HUES6 (cell line): ENCODE measurements around the gene PLA2G12A.

ENCODE experiments used
- H3K27ac ChIP-seq: 2 replicates; pipeline ENCODE4 v1.7.0; 2013; ENCODE audit warnings: low read depth, mild to moderate bottlenecking, low read length, inconsistent platforms
- H3K27me3 ChIP-seq: 2 replicates; pipeline ENCODE4 v1.6.1; 2013; ENCODE audit warnings: low read length; ENCODE audit not compliant: control insufficient read depth, insufficient read depth
- H3K36me3 ChIP-seq: 2 replicates; pipeline ENCODE4 v1.6.1; 2013; ENCODE audit warnings: low read length; ENCODE audit not compliant: control insufficient read depth, insufficient read depth
- H3K4me1 ChIP-seq: 2 replicates; pipeline ENCODE4 v1.6.1; 2013; ENCODE audit warnings: low read length; ENCODE audit not compliant: control insufficient read depth, insufficient read depth
- H3K4me3 ChIP-seq: 2 replicates; pipeline ENCODE4 v1.5.1; 2013; ENCODE audit warnings: low read depth, low read length
- H3K9ac ChIP-seq: one replicate; pipeline ENCODE4 v1.6.1; 2013; ENCODE audit warnings: mild to moderate bottlenecking, low read length
- H3K9me3 ChIP-seq: 2 replicates; pipeline ENCODE4 v1.6.1; 2013; ENCODE audit warnings: low read depth, low read length; ENCODE audit not compliant: control insufficient read depth, insufficient read depth

Gene PLA2G12A

GRCh38 chr4:109676886-109677285 is 53.0 kb downstream of the PLA2G12A start:
- Histone ChIP-seq H3K9me3 (peaks cover 46% of the 10 kb centered on the region), H3K4me1 (no peaks in the 10 kb centered on the region; the same call in 1 of the 2 replicates), H3K27me3 (no peaks in the 10 kb centered on the region)

DNA sequence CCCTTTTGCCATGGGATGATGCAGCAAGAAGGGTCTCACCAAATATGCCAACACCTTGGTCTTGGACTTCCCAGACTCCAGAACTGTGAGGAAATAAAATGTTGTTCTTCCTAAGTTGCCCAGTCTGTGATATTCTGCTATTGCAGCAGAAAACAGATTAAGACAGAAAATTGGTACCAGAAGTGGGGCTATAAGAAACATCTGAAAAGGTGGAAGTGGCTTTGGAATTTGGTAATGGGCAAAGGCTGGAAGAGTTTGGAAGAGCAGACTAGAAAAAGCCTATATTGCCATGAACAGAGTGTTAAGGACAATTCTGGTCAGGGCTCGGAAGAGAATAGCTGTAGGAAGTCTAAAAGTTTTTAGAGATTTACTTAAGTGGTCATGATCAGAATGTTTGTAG is 54.0 kb downstream of the PLA2G12A start:
- no peak overlapping the region for H3K27ac ChIP-seq
- H3K4me1 ChIP-seq: no peaks in the 10 kb centered on the region
- H3K4me3 ChIP-seq: no peak overlapping the region
- no peak overlapping the region for H3K9ac ChIP-seq
- peaks cover 40% of the 10 kb centered on the region for H3K9me3 ChIP-seq
- H3K27me3 ChIP-seq: no peaks in the 10 kb centered on the region
- H3K36me3 ChIP-seq: no peaks in the 10 kb centered on the region

More at GRCh38 chr4:109676886-109677285, 53.0 kb downstream of the PLA2G12A start:
- Histone ChIP-seq H3K36me3 (no peaks in the 10 kb centered on the region), H3K27ac (no peak overlapping the region), H3K4me3 (no peak overlapping the region), H3K9ac (no peak overlapping the region)

GRCh38 chr4:109675181-109675580 is 54.7 kb downstream of the PLA2G12A start:
- no peak overlapping the region for H3K27ac ChIP-seq
- H3K9ac ChIP-seq: no peak overlapping the region
- no peaks in the 10 kb centered on the region for H3K36me3 ChIP-seq
- H3K27me3 ChIP-seq: no peaks in the 10 kb centered on the region
- H3K4me3 ChIP-seq: no peak overlapping the region
- no peaks in the 10 kb centered on the region for H3K4me1 ChIP-seq
- peaks cover 35% of the 10 kb centered on the region for H3K9me3 ChIP-seq

- H3K9me3 ChIP-seq: peaks cover 20% of the 10 kb centered on the region
- H3K27me3 ChIP-seq: no peaks in the 10 kb centered on the region
- H3K36me3 ChIP-seq: no peaks in the 10 kb centered on the region
- H3K4me1 ChIP-seq: no peaks in the 10 kb centered on the region
- no peak overlapping the region for H3K27ac ChIP-seq
- H3K9ac ChIP-seq: no peak overlapping the region
- no peak overlapping the region for H3K4me3 ChIP-seq
These were observed 56.6 kb downstream of the PLA2G12A start for GRCh38 chr4:109673303-109673702.

- H3K27ac ChIP-seq: no peak overlapping the region
These were observed 57.5 kb downstream of the PLA2G12A start for GRCh38 chr4:109672169-109672930.

GRCh38 chr4:109671350-109671749 is 58.5 kb downstream of the PLA2G12A start:
- no peak overlapping the region for H3K27ac ChIP-seq
- H3K4me3 ChIP-seq: no peak overlapping the region
- H3K27me3 ChIP-seq: no peaks in the 10 kb centered on the region
- H3K9me3 ChIP-seq: peaks cover 8% of the 10 kb centered on the region; the same call in 1 of the 2 replicates
- no peaks in the 10 kb centered on the region for H3K36me3 ChIP-seq
- H3K9ac ChIP-seq: no peak overlapping the region
- no peaks in the 10 kb centered on the region for H3K4me1 ChIP-seq

More at GRCh38 chr4:109672169-109672930, 57.5 kb downstream of the PLA2G12A start:
- H3K4me3 ChIP-seq: no peak overlapping the region
- H3K4me1 ChIP-seq: no peaks in the 10 kb centered on the region
- no peaks in the 10 kb centered on the region for H3K36me3 ChIP-seq
- H3K27me3 ChIP-seq: no peaks in the 10 kb centered on the region
- no peak overlapping the region for H3K9ac ChIP-seq
- peaks cover 18% of the 10 kb centered on the region for H3K9me3 ChIP-seq

- no peak overlapping the region for H3K9ac ChIP-seq
- H3K36me3 ChIP-seq: no peaks in the 10 kb centered on the region
- H3K27me3 ChIP-seq: no peaks in the 10 kb centered on the region
- H3K9me3 ChIP-seq: no peaks in the 10 kb centered on the region
- H3K4me3 ChIP-seq: no peak overlapping the region
- H3K27ac ChIP-seq: no peak overlapping the region
- peaks cover 10% of the 10 kb centered on the region; the same call in 1 of the 2 replicates for H3K4me1 ChIP-seq
These were observed 63.9 kb downstream of the PLA2G12A start for GRCh38 chr4:109665783-109666485.

- no peak overlapping the region for H3K4me3 ChIP-seq
- no peak overlapping the region for H3K9ac ChIP-seq
- H3K9me3 ChIP-seq: no peaks in the 10 kb centered on the region
- H3K4me1 ChIP-seq: peaks cover 10% of the 10 kb centered on the region; the same call in 1 of the 2 replicates
- H3K36me3 ChIP-seq: no peaks in the 10 kb centered on the region
- H3K27ac ChIP-seq: no peak overlapping the region
- H3K27me3 ChIP-seq: no peaks in the 10 kb centered on the region
These were observed 67.1 kb downstream of the PLA2G12A start for GRCh38 chr4:109662771-109663170.

- H3K27ac ChIP-seq: no peak overlapping the region
- no peaks in the 10 kb centered on the region for H3K9me3 ChIP-seq
- peaks cover 10% of the 10 kb centered on the region; the same call in 1 of the 2 replicates for H3K4me1 ChIP-seq
- H3K27me3 ChIP-seq: no peaks in the 10 kb centered on the region
- no peak overlapping the region for H3K9ac ChIP-seq
- no peak overlapping the region for H3K4me3 ChIP-seq
- H3K36me3 ChIP-seq: no peaks in the 10 kb centered on the region
These were observed 67.8 kb downstream of the PLA2G12A start for GRCh38 chr4:109662116-109662515.
